ENCODE data around the gene KLHL40.

The KLHL40 gene, protein sequence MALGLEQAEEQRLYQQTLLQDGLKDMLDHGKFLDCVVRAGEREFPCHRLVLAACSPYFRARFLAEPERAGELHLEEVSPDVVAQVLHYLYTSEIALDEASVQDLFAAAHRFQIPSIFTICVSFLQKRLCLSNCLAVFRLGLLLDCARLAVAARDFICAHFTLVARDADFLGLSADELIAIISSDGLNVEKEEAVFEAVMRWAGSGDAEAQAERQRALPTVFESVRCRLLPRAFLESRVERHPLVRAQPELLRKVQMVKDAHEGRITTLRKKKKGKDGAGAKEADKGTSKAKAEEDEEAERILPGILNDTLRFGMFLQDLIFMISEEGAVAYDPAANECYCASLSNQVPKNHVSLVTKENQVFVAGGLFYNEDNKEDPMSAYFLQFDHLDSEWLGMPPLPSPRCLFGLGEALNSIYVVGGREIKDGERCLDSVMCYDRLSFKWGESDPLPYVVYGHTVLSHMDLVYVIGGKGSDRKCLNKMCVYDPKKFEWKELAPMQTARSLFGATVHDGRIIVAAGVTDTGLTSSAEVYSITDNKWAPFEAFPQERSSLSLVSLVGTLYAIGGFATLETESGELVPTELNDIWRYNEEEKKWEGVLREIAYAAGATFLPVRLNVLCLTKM

DNA sequence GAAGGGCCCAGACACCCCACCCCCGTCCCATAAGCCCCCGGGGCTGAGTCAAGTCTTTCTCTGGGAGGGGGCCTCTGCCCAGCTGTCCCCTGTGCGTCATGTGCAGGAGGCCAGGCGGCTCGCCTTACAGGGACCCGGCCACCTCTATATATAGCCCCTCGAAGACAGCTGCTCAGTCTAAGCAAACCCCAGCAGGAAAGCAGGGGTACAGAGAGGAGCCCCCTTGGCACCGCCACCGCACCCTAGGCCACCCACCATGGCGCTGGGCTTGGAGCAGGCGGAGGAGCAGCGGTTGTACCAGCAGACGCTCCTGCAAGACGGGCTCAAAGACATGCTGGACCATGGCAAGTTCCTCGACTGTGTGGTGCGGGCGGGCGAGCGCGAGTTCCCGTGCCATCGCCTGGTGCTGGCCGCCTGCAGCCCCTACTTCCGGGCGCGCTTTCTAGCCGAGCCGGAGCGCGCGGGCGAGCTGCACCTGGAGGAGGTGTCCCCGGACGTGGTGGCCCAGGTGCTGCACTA is at the start of gene KLHL40:
KLHL40 (plus strand) TSS at position 175 of the 519 bp plus-strand sequence; CDS start at position 257, 82 bp downstream.
- DNase-seq, result no peak

DNA sequence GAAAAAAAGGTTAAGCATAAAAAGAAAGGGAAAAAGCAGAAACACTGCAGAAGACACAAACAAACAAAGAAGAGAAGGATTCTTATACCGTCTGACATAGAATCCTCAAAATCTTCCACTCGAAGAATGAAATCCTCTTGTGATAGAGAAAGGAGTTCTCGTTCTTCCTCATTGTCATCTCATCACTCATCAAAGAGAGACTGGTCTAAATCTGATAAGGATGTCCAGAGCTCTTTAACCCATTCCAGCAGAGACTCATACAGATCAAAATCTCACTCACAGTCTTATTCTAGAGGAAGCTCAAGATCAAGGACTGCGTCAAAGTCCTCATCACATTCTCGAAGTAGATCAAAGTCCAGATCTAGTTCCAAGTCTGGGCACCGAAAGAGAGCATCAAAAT is 48.3 kb upstream of the KLHL40 start:
- DNase-seq, result no peak

- DNase-seq, result no peak
These were observed 46.9 kb upstream of the KLHL40 start for GRCh38 chr3:42638339-42638842.

- no peak for DNase-seq
These were observed 46.1 kb upstream of the KLHL40 start for GRCh38 chr3:42639192-42639591.

DNA sequence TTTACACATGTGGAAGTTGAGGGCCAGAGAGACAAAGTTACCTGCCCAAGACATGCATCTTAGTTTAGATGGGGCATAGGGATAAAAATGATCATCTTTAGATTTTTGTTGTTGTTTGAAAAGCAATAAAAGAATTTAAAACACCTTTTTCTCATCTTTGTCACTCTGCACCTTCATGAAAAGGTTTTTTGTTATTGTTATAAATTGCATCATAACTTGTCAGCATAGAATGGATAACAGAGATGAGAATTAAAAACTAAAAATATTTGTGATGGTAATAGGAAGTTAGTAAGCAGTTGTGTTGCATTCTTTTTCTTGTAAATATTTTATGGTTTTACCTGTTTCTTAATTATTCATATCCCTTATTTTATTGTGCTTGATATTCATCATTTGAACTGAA is 45.2 kb upstream of the KLHL40 start:
- no peak for DNase-seq

DNA sequence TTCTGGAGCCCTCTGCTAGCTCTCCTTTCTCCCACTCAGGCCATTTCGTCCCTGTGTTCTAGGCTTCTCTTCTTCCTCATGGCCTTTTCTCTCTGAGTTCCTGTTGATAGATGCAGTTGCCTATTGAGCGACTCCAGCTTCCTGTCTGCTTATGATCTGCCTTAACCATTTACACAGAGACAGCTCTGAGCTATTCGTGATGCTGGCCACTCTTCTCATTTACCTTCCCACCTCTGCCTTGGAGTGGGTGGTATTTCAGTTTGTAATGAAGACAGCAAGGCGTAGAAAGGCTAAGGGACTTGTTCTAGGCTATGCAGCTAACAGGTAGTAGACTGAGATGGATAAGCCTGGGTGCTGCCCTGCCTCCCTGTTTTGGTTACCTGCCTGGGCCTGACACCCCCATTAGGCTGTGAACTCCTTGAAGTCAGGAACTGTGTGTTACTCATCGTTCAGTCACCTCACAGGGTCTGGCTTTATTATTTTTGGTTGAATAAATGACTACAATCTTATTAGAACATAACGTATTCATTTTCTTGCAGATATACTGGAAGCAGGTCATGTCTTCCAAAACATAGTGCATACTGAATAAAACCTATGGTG is 44.5 kb upstream of the KLHL40 start:
- no peak for DNase-seq

DNA sequence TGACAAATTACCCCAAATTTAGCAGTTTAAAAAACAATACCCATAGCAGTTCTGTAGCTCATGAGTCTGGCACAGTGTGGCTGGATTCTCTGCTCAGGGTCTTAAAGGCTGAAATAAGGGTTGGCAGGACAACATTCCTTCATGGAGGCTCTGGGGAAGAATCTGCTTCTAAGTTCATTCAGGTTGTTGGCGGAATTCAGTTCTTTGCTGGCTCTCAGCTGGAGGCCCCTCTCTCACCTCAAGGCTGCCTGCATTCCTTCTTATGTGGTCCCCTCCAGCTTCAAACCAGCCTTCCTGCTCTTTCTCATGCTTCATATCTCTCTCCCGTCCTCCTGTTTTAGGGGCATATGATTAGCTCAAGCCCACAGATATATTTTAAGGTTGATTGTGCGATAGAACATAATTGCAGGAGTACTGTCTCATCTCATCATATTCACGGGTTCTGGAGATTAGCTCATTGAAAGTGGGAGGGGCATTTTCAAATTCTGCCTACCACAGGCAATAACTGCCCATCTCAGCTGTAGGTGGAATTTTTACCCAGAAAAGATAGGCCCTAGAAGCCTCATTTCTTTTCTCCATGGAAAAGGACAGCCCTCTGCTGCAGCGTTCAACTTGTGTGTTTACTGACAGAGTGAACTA is 37.4 kb upstream of the KLHL40 start:
- DNase-seq, result no peak

DNA sequence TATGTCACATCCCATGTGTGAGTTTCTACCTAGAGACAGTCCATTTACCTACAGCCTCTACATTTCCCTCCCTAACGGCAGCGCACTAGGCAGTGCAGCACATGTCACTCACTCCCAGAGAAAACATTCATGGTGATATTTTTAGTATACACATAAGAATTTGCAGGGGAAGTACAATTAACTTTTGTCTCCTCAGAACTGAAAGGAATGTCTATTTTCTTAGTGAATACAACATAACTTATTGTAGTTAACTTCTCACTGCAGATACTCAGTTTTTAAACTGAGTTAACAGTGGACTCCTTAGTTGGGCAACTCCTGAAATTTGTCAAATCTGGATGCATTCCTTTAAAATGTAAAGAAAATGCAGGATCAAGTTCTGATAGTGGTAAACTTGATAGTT is 36.3 kb upstream of the KLHL40 start:
- no peak for DNase-seq

DNA sequence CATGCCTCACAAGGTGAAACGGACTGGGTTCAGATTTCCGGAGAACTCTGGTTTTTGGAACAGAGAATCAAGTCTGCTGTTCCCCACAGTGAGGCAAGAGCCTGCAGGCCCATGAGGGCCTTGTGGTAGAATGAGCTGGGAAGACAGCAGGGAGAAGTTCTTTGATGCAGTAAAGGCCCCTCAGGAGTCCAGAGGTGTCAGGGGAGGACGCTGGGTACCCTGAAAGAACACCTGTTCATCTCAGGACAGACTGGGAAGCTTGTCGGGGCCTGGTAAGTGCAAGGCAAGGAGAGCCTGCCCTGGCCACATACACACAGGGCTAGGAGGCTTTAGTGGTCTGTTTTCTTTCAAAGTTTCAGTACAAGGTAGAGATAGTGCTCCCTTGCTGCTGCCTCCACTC is 35.6 kb upstream of the KLHL40 start:
- no peak for DNase-seq

- no peak for DNase-seq
These were observed 33.9 kb upstream of the KLHL40 start for GRCh38 chr3:42651248-42652091.

DNA sequence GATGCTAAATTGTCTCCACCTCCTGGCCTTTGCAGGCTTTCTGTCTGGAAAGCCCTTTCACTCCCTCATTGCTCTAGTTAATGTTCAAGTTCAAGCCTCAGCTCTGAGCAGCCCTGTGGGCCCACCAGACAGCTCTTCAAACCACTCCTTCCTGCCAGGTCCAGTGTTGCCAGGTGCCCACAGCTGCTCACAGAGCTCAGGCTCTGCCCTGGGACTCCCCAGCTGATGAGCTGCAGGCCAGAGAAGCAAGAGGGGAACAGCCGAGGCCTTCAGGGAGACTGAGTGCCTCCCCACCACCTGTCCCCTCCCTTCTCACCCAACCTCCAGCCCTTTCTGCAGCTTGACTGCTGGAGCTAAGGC is 33.1 kb upstream of the KLHL40 start:
- no peak for DNase-seq

DNA sequence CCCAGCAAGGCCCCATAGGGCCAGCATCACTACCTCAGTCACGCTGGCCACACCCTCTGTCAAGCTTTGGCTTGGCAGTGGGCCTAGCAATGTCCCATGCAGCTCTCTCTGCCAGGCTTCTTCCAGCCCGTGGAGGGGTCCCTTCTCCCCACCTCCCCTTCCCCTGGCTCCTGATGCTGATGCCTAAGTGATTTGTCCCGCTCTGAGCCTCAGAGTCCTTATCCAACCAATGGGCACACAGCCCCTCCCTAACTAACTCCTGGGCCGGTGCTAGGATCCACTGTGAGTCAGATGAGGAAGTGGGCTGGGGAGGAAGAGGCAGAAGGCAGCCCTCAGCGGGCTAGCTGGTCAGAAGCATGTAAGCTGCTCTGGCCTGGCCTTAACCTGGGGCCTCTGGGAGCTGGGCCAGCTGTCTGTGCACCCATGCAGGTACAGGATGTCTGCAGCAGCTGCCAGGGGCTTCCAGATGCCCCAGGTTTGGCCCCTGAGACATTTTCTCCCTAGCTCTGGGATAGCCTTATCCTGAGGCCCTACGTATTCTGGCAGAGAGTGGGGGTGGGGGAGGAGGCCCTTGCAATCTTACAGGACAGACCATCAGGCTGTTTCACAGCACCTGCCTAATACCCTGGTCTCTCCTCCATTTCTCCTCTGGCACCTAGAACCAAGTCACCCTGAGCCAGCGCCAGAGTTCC is 32.6 kb upstream of the KLHL40 start:
- DNase-seq, result no peak

DNA sequence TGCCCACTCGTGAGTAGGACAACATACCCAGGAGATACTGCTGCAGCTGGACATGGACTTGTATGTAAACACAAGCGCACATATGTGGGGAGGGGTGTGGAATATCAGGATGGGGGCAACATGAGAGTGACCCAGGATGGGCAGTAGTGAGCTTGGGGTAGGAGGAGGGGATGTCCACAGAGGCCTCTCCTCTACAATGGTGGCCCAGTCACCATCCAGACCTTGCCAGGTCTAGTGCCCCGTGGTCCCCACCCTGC is 32.1 kb upstream of the KLHL40 start:
- no peak for DNase-seq

DNA sequence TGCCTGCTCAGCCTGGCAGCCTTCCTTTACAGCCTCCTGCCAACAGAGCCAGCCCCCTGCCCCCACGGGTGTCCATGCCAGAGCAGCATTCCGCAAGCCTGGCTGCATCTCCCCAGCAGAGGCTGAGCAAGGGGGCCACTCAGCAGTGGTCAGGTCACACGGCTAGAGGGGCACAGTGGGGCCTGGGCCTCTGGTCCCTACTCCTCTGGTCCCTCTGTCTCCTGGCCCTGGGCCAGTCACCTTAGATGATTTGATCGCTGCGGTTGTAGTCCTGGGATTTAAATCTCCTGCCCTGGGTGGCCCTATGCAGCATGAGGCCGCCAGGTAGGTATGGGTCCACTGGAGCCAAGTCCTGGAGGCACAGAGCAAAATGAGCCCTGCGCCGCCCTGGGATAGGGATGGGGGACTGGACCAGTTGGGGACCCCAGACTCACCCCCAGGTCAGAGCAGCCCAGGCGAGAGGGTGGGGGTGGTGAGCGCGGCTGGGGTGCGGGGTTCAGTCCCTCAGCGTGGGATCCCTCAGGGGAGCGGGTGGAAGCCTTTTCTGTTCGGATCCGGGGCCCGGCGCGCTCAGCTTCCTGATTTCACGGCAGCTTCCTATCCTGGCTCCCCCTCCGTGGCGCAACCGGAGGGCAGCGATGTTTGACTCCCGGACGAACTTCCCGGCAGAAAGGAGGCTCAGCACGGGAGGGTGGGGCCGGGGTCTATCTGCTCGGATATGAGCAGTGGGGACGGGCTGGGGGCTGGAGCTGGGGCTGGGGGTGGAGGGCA is 31.6 kb upstream of the KLHL40 start, which contains the start of gene ZBTB47:
ZBTB47 (plus strand) TSS at position 138 of the 771 bp plus-strand sequence. CDS start 4,659 bp downstream, outside the sequence.
- no peak for DNase-seq

DNA sequence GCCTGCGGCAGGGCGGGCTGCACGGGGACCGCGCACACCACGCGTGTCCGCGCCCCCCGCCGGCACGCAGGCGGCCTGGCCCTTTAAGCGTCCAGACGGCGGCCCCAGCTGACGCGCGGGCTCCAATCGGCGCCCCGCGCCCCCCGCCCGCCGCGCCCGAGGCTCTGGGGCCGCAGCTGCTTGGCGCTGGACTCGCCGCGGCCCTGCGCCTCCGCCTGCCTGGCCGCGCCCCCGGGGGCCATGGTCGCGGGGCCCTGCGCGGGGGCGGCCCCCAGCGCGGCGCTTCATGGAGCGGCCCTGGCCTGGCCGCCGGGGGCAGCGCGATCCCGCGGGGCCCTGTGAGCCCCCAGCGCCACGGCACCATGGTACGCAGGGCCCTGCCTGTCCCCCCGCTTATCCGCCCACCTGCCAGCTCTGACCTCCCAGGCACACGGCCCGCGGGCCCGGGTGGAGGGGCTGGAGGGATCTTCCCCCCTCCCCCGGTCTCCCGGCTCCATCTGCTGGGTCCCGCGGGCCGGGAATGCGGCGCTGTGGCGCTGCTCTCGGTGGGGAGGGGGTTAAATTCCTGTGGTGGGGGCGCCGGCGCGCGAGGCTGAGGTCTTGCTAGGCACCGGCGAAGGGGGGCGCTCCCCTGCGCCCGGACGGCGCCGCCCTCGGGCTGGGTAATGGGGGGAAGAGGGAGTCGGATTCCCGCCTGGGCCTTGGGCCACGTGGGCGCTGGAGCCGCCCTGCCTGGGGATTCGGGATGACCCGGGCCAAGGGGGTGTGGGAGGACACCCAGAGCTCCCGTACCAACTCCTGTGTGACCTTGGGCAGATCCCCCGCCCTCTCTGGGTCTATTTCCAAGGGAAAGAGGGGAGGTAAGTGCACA is 30.8 kb upstream of the KLHL40 start:
- no peak for DNase-seq

GRCh38 chr3:42655331-42655888 is 29.9 kb upstream of the KLHL40 start:
- DNase-seq, result no peak

DNA sequence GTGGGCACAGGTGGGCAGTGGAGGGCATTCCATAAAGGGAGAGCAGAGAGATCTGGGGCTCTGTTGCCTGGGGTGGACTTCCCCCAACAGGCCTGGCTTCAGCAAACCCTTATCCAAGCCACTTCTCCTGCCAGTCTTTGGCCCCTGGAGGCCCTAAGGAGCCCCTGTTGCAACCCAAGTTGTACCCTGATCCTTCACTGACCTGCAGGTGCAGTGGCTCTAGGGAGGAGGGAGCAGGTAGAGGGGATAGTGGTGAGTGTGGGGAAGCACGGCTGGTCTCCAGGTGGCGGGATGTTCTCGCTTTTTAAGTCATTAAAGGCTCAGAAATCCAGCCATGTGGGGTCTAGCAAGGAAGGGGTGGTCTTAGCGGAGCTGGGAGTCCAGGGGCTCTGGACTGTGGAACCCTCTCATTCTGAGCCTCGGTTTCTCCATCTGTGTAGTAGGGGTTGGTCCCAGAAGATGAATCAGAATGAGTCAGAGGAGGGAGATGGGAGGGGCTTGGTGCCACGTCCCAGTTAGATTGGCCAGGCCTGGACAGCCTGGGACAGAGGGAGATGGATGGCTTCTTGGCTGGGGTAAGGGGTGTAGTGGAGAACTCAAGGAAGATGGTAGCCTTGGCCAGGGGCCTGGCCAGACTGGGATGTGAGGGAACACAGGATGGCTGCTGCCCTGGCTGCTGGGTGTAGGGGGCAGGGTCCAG is 29.2 kb upstream of the KLHL40 start:
- no peak for DNase-seq

- no peak for DNase-seq
These were observed 28.4 kb upstream of the KLHL40 start for GRCh38 chr3:42656680-42657610.

Measured in NCI-H2107 (cell line).